Dermis microvascular lymphatic vessel endothelial cell (primary cell): ENCODE measurements around the gene SLC12A3. TPM values are rescaled to one million over a fixed set of nuclear protein-coding genes. Genes with fewer than 3 reads are reported as not detected.
"Not testable (repeated sequence)": the region's sequence is repeated elsewhere in the genome, so short reads cannot be mapped to it uniquely, and the experiment has no call there.

Source experiments
- DNase-seq, 2 donors: peaks; one replicate each; pipeline versions ENCODE4 v3.0.0 to v3.0.0-alpha.2; 2010; ENCODE audit warnings: low read depth in 2 of 2
- total RNA-seq: library from RNA; depleted of rRNA; stranded (reverse); fragments of >200 nt; gene quantifications from 2 replicates; pipeline ENCODE4 v1.2.1, GENCODE V29; 2014

Gene SLC12A3
- total RNA-seq, 1 donor from 2014 or later, result not detected

- DNase-seq, result not testable (repeated sequence)
Measured at GRCh38 chr16:56868766-56869165, 3.8 kb downstream of the SLC12A3 start.

DNA sequence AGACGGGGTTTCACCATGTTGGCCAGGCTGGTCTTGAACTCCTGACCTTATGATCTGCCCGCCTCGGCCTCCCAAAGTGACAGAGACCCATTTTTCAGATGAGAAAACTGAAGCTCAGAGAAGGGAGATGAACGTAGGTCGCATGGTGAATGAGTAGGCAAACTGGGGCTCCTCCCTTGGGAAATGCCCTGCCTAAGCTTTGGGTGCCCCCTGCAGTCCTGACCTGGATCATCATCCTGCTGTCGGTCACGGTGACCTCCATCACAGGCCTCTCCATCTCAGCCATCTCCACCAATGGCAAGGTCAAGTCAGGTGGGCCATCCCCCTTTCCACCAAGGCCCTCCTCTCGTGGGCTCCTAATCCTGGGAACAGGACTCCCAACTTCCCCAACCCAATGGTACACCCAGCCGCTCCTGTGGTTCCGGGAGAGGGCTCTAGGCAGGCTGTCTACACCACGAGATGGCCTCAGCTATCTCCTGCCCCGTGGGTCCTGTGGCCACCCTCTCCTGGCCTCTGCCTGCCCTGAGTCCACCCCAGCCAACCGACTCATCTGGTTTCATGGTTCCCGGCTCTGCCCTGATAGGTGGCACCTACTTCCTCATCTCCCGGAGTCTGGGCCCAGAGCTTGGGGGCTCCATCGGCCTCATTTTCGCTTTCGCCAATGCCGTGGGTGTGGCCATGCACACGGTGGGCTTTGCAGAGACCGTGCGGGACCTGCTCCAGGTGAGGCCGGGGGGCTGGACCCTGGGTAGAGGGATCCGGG is 4.7 kb downstream of the SLC12A3 start:
- DNase-seq, result peak in 1 of 2 donors; percentile 44

DNA sequence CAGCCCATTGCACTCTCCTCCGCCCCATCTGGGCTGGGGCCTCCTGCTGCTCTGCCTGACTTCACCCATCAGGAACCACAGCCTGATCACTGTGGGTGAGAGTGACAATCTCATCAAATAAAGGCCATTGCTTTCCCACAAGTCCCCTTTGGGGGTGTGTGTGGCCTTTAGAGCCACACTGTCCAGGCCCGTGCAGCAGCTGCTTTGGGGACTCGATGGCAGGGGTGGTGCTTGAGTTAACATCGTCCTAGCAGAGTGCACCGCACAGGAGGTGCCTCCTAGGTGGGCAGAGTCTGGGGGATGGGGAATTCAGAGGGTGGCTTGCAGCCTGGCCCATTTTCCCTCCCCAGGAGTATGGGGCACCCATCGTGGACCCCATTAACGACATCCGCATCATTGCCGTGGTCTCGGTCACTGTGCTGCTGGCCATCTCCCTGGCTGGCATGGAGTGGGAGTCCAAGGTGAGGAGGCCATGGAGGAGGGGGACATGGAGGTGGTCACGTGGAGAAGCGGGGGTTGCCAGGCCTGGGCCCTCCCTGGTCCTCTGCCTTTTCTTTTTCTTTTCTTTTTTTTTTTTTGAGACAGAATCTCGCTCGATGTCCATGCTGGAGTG is 5.4 kb downstream of the SLC12A3 start:
- DNase-seq, result no peak

GRCh38 chr16:56871172-56871593 is 6.2 kb downstream of the SLC12A3 start:
- DNase-seq, result peak in 1 of 2 donors; percentile 15

GRCh38 chr16:56872863-56873391 is 7.9 kb downstream of the SLC12A3 start:
- DNase-seq, result no peak

DNA sequence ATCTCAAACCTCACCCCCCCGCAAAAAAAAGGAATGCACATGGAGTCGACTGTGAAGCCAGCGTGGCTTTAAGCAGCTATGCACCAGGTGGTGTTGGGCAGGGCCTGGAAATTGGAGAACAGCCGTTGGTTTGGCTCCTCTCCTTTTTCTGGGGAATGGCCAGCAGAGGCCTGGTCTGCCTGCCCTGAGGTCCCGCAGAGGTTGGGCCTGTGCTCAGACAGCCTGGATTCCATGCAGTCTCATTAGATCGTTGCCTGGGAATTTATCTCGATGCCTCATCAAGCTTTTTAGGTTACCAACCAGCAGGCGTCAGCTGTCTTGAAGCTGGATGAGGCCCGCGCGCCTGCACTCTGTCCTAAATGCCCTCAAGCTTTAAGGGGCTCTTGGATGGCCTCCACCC is 9.8 kb downstream of the SLC12A3 start:
- DNase-seq, result no peak

GRCh38 chr16:56876048-56876447 is 11.0 kb downstream of the SLC12A3 start:
- DNase-seq, result no peak

GRCh38 chr16:56877486-56878182 is 12.6 kb downstream of the SLC12A3 start:
- no peak for DNase-seq

GRCh38 chr16:56878282-56878854 is 13.4 kb downstream of the SLC12A3 start:
- no peak for DNase-seq

DNA sequence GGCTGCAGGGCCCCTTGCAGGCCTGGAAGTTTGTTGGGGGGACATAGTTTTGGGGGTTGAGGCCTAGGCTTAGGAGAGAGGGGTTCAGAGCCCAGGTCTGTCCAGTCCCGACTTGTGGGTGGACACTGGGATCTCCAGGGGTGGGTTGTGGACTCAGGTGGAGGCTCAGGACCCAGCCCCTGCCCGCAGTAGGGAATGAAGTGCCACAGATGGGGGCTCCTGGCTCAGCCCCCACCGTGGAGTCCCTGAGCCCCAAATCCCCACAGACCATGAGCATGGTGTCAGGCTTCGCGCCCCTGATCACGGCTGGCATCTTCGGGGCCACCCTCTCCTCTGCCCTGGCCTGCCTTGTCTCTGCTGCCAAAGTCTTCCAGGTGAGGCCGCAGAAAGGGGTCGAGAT is 14.3 kb downstream of the SLC12A3 start:
- no peak for DNase-seq

DNA sequence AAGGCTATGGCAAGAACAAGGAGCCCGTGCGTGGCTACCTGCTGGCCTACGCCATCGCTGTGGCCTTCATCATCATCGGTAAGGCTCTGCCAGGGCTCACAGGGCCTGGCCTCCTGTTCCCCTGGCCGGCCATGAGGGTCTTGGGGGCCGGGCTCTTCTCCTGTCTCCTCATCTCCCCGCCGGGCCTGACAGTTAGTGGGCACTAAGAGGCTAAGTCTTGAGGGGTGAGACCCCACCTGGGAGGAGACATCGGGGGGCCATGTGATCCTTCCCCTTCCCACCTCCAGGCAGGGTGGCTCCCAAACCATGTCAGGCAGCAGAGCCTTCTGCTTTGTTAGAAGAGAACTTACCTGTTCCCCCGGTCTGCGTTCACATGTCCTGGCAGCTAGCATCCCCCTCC is 15.2 kb downstream of the SLC12A3 start:
- DNase-seq, result no peak

- DNase-seq, result no peak
Measured at GRCh38 chr16:56880685-56881084, 15.7 kb downstream of the SLC12A3 start.

DNA sequence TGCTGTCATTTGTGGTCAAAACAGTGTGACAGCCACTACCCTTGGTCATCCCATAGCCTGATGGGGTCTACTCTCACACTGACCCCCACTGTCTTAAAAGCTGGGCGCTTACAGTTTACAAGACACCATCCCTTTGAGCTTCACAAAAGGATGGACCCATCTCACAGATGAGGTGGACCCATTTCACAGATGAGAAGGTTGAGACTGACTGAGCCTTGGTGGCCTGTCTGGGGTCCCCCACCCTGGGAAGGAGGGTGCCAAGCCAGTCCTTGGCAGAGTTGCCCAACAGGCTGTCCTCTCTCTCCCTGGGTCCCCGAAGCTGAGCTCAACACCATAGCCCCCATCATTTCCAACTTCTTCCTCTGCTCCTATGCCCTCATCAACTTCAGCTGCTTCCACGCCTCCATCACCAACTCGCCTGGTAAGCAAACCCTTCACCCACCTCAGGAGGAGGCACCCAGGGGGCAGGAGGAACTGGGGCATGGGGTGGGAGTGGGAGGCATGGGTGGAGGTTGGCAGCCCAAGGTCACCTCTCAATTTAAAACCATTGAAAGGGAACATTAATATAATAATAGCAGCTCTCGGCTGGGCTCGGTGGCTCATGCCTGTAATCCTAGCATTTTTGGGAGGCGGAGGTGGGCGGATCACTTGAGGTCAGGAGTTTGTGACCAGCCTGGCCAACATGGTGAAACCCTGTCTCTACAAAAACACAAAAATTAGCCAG is 17.2 kb downstream of the SLC12A3 start:
- DNase-seq, result no peak

DNA sequence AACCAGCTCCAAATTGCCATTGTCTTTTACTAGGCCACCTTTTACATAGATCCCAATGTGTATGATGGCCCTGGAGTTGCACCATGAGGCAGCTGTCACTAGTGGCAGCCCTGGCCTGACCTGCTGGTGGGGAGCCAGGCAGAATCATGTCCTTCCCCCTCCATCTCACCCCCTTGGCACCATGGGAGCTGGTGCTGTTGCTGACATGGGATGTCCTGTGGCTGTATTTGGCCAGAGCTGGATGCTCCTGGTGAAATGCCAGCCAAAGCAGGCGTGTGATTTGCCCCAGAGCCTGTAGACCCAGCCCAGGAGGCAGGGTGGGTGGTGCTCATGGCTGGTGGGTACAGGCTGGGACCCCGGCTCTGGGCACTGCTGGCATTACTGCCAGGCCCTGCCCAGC is 18.6 kb downstream of the SLC12A3 start:
- DNase-seq, result no peak

GRCh38 chr16:56884026-56884582 is 19.1 kb downstream of the SLC12A3 start:
- no peak for DNase-seq

DNA sequence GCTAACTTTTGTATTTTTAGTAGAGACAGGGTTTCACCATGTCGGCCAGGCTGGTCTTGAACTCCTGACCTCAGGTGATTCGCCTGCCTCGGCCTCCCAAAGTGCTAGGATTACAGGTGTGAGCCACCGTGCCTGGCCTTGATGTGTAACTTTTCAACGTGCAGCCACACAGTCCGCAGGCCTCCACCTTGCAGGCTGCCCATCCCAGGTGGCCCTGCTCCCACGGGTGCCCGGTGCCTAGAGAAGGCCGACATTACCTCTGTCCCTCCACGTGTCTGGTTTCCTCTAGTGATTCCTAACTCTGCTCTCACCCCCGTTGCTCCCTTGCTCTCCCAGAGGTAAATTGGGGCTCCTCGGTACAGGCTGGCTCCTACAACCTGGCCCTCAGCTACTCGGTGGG is 19.9 kb downstream of the SLC12A3 start:
- DNase-seq, result not testable (repeated sequence)

GRCh38 chr16:56885446-56886162 is 20.6 kb downstream of the SLC12A3 start:
- DNase-seq, result no peak

DNA sequence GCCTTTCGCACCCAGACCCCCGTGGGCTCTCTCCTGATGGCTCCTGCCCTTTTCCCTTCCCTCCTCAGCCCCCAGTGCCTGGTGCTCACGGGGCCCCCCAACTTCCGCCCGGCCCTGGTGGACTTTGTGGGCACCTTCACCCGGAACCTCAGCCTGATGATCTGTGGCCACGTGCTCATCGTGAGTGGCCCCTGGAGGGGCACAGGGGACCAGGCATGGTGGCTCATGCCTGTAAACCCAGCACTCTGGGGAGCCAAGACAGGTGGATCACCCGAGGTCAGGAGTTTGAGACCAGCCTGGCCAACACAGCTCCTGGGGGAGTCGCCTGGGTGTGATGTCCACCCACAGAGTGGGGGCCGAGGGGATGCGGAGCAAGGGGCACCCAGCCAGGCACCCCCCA is 21.3 kb downstream of the SLC12A3 start:
- no peak for DNase-seq

GRCh38 chr16:56886826-56887225 is 21.8 kb downstream of the SLC12A3 start:
- no peak for DNase-seq

DNA sequence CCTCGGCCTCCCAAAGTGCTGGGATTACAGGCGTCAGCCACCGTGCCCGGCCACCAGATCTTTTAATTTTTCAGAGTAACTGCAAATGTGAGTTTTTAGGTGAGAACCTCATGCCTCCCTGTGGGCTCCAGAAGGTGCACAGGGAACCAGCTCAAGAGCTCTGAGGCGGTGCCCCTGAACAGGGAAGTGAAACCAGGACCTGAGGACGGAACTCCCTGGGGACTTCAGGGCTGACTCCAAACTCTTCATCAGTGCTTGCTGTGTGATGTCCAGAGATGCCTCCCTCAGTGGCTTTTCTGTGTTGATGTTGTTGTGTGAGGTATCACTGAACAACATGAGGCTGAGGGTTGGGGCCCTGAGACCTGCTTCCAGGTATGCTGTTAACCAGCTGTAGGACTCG is 23.8 kb downstream of the SLC12A3 start:
- no peak for DNase-seq
